ENCODE measurements around the gene SERPINA10. TPM values are rescaled to one million over a fixed set of nuclear protein-coding genes. Genes with fewer than 3 reads are reported as not detected.

Gene SERPINA10
- total RNA-seq, 2 experiments from 2014 or later = not detected

DNA sequence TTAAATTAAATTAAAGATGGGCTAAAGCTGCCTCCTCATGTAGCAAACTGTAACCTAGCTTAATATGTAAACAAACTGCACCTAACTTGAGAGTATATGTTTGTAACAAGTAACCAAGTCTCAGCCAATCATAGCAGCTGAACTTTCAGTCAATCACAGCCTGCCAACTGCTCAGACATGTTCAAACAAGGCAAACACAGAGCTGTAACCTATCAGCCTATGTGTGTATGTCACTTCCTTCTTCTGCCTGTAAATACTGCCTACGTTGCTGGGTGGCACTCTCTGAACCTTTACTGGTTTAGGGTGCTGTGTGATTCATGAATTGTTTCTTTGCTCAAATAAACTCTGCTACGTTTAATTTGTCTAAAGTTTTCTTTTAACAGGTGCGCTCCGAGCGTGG, 27.2 kb upstream of the SERPINA10 start:
- H3K4me3 ChIP-seq (ENCODE audit: low read depth, low read length, poor library complexity, severe bottlenecking) = no peak overlapping the region
- ChIA-PET POLR2A (interaction anchor here (0.7 kb wide), 1 partner anchor 20 kb away, joined by 3 read pairs; no protein-coding TSS in a partner anchor), CTCF (ENCODE audit: unreplicated experiment) (no interaction called here)
- H3K9me2 ChIP-seq (ENCODE audit: insufficient read depth, low read length) = no peaks in the 10 kb centered on the region
- H3K79me2 ChIP-seq (ENCODE audit: insufficient read depth, low read depth, low read length) = no peaks in the 10 kb centered on the region
- no peaks in the 10 kb centered on the region for H3K36me3 ChIP-seq (ENCODE audit: insufficient read depth, low read length)
- H3K27ac ChIP-seq (ENCODE audit: low read depth, low read length, poor library complexity, severe bottlenecking) = no peak overlapping the region
- H2AFZ ChIP-seq (ENCODE audit: low read length) = no peak overlapping the region
- H3K4me2 ChIP-seq (ENCODE audit: low read length) = no peak overlapping the region
- intact Hi-C loops (cut with micrococcal nuclease; ENCODE audit: unreplicated experiment) = no loop called here
- H3K4me1 ChIP-seq (ENCODE audit: insufficient read depth, low read length, poor library complexity, severe bottlenecking) = no peaks in the 10 kb centered on the region
- no TSS peak for BruUV-seq (replicated peaks)
- TF ChIP-seq, protein P1, sequence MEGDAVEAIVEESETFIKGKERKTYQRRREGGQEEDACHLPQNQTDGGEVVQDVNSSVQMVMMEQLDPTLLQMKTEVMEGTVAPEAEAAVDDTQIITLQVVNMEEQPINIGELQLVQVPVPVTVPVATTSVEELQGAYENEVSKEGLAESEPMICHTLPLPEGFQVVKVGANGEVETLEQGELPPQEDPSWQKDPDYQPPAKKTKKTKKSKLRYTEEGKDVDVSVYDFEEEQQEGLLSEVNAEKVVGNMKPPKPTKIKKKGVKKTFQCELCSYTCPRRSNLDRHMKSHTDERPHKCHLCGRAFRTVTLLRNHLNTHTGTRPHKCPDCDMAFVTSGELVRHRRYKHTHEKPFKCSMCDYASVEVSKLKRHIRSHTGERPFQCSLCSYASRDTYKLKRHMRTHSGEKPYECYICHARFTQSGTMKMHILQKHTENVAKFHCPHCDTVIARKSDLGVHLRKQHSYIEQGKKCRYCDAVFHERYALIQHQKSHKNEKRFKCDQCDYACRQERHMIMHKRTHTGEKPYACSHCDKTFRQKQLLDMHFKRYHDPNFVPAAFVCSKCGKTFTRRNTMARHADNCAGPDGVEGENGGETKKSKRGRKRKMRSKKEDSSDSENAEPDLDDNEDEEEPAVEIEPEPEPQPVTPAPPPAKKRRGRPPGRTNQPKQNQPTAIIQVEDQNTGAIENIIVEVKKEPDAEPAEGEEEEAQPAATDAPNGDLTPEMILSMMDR (conservative IDR thresholded peaks at IDR 0.05; ENCODE audit: low read length) = no peak
- no peak for TF ChIP-seq EZH2phosphoT487 (IDR thresholded peaks at IDR 0.05; ENCODE audit: borderline replicate concordance, low read depth, low read length)
- H4K20me1 ChIP-seq (ENCODE audit: insufficient read depth, low read length) = no peaks in the 10 kb centered on the region
- H3K9me3 ChIP-seq (ENCODE audit: low read length) = no peaks in the 10 kb centered on the region
- DNase-seq (ENCODE audit: low spot score) = no peak

DNA sequence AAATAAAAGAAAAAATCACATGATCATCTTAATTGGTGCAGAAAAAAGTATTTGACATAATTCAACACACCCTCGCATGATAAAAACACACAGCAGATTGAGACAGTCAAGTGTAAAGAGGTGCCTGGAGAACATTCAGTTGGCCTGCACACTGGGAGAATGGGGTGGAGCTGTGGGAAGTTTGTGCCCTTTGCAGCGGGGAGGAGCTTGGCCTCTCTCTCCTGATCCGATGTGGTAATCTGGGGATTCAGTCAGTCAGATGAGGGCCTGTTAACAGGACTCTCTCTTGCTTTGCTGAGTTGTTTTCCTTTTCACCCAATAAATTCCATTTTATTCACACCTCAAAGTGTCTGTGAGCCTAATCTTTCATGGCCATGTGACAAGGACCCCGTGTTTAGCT, 24.2 kb upstream of the SERPINA10 start:
- Histone ChIP-seq H3K79me2 (ENCODE audit: insufficient read depth, low read depth, low read length) (no peaks in the 10 kb centered on the region), H3K36me3 (ENCODE audit: insufficient read depth, low read length) (no peaks in the 10 kb centered on the region), H3K4me3 (ENCODE audit: low read depth, low read length, poor library complexity, severe bottlenecking) (no peak overlapping the region), H3K4me1 (ENCODE audit: insufficient read depth, low read length, poor library complexity, severe bottlenecking) (no peaks in the 10 kb centered on the region), H3K4me2 (ENCODE audit: low read length) (no peak overlapping the region), H2AFZ (ENCODE audit: low read length) (no peak overlapping the region), H3K9me2 (ENCODE audit: insufficient read depth, low read length) (no peaks in the 10 kb centered on the region), H3K27ac (ENCODE audit: low read depth, low read length, poor library complexity, severe bottlenecking) (no peak overlapping the region), H3K9me3 (ENCODE audit: low read length) (no peaks in the 10 kb centered on the region), H4K20me1 (ENCODE audit: insufficient read depth, low read length) (no peaks in the 10 kb centered on the region)
- BruUV-seq (replicated peaks) = no TSS peak
- TF ChIP-seq EZH2phosphoT487 (IDR thresholded peaks at IDR 0.05; ENCODE audit: borderline replicate concordance, low read depth, low read length) = no peak
- TF ChIP-seq, protein P1 (conservative IDR thresholded peaks at IDR 0.05; ENCODE audit: low read length) = no peak
- no peak for DNase-seq (ENCODE audit: low spot score)
- POLR2A ChIA-PET = no interaction called here
- CTCF ChIA-PET (ENCODE audit: unreplicated experiment) = no interaction called here
- intact Hi-C loops (cut with micrococcal nuclease; ENCODE audit: unreplicated experiment) = no loop called here

- no peak overlapping the region for H3K4me2 ChIP-seq (ENCODE audit: low read length)
- CTCF ChIA-PET (ENCODE audit: unreplicated experiment) = no interaction called here
- H2AFZ ChIP-seq (ENCODE audit: low read length) = no peak overlapping the region
- POLR2A ChIA-PET = no interaction called here
- DNase-seq (ENCODE audit: low spot score) = no peak
- no peaks in the 10 kb centered on the region for H4K20me1 ChIP-seq (ENCODE audit: insufficient read depth, low read length)
- no peak overlapping the region for H3K4me3 ChIP-seq (ENCODE audit: low read depth, low read length, poor library complexity, severe bottlenecking)
- intact Hi-C loops (cut with micrococcal nuclease; ENCODE audit: unreplicated experiment) = no loop called here
- no peaks in the 10 kb centered on the region for H3K9me3 ChIP-seq (ENCODE audit: low read length)
- no TSS peak for BruUV-seq (replicated peaks)
- H3K4me1 ChIP-seq (ENCODE audit: insufficient read depth, low read length, poor library complexity, severe bottlenecking) = no peaks in the 10 kb centered on the region
- no peaks in the 10 kb centered on the region for H3K36me3 ChIP-seq (ENCODE audit: insufficient read depth, low read length)
- H3K9me2 ChIP-seq (ENCODE audit: insufficient read depth, low read length) = no peaks in the 10 kb centered on the region
- H3K27ac ChIP-seq (ENCODE audit: low read depth, low read length, poor library complexity, severe bottlenecking) = no peak overlapping the region
- H3K79me2 ChIP-seq (ENCODE audit: insufficient read depth, low read depth, low read length) = no peaks in the 10 kb centered on the region
- no peak for TF ChIP-seq EZH2phosphoT487 (IDR thresholded peaks at IDR 0.05; ENCODE audit: borderline replicate concordance, low read depth, low read length)
- TF ChIP-seq, protein P1 (conservative IDR thresholded peaks at IDR 0.05; ENCODE audit: low read length) = no peak
These were observed 23.6 kb upstream of the SERPINA10 start for GRCh38 chr14:94316692-94317091.

All from OCI-LY7 (cell line).